OCI-LY1 (cell line): ENCODE measurements around the gene STUM.
A peak's percentile ranks its signal among the peaks of the same experiment; 100 is the strongest.

Source experiments
- H2AFZ ChIP-seq: fragments of 200-600 bp; sonication (generic), shearing (Covaris generic); 2 replicates; pipeline ENCODE4 v1.6.0; 2014; ENCODE audit warnings: antibody characterized with exemption, mild to moderate bottlenecking, low read length
- H3F3A ChIP-seq: fragments of 200-600 bp; sonication (generic), shearing (Covaris generic); 2 replicates; pipeline ENCODE4 v1.6.0; 2014; ENCODE audit warnings: mild to moderate bottlenecking, antibody characterized with exemption, low read length, moderate library complexity; ENCODE audit not compliant: insufficient read depth
- H3K27ac ChIP-seq: fragments of 200-600 bp; sonication (generic); 2 replicates; pipeline ENCODE4 v1.5.1; 2014; ENCODE audit warnings: low read length, mixed run types, mild to moderate bottlenecking, low read depth; ENCODE audit not compliant: poor library complexity, severe bottlenecking
- H3K27me3 ChIP-seq: fragments of 200-600 bp; sonication (generic); 2 replicates; pipeline ENCODE4 v1.6.0; 2014; ENCODE audit warnings: antibody characterized with exemption, mild to moderate bottlenecking, low read length, moderate library complexity; ENCODE audit not compliant: insufficient read depth
- H3K36me3 ChIP-seq: fragments of 200-600 bp; sonication (generic); 2 replicates; pipeline ENCODE4 v1.6.1; 2014; ENCODE audit warnings: mild to moderate bottlenecking, antibody characterized with exemption, low read length, moderate library complexity, mixed read lengths; ENCODE audit not compliant: insufficient read depth
- H3K4me1 ChIP-seq: fragments of 200-600 bp; sonication (generic); 2 replicates; pipeline ENCODE4 v1.5.1; 2014; ENCODE audit warnings: mild to moderate bottlenecking, low read length, moderate library complexity; ENCODE audit not compliant: insufficient read depth, severe bottlenecking
- H3K4me2 ChIP-seq: fragments of 200-600 bp; sonication (generic), shearing (Covaris generic); 2 replicates; pipeline ENCODE4 v1.6.1; 2014; ENCODE audit warnings: low read length
- H3K4me3 ChIP-seq: fragments of 200-600 bp; sonication (generic); 2 replicates; pipeline ENCODE4 v1.5.1; 2014; ENCODE audit warnings: low read length, low read depth, mild to moderate bottlenecking, mixed read lengths; ENCODE audit not compliant: poor library complexity, severe bottlenecking
- H3K79me2 ChIP-seq: fragments of 200-600 bp; shearing (Covaris generic); 2 replicates; pipeline ENCODE4 v1.6.1; 2016; ENCODE audit warnings: mixed run types, low read length, mixed read lengths; ENCODE audit not compliant: insufficient read depth
- H3K9ac ChIP-seq: fragments of 200-600 bp; sonication (generic), shearing (Covaris generic); 2 replicates; pipeline ENCODE4 v1.6.1; 2014; ENCODE audit warnings: mild to moderate bottlenecking, low read length, mixed read lengths
- H3K9me2 ChIP-seq: fragments of 200-600 bp; sonication (generic), shearing (Covaris generic); 2 replicates; pipeline ENCODE4 v1.6.1; 2014; ENCODE audit warnings: low read depth, mild to moderate bottlenecking, low read length, mixed read lengths
- H3K9me3 ChIP-seq: fragments of 200-600 bp; shearing (Covaris generic); 2 replicates; pipeline ENCODE4 v1.6.1; 2014; ENCODE audit warnings: low read length, mixed read lengths
- H4K20me1 ChIP-seq: fragments of 200-600 bp; sonication (generic), shearing (Covaris generic); 2 replicates; pipeline ENCODE4 v1.6.0; 2016; ENCODE audit warnings: mild to moderate bottlenecking, low read length; ENCODE audit not compliant: insufficient read depth
- EZH2 ChIP-seq: fragments of 200-600 bp; sonication (generic), shearing (Covaris generic); IDR thresholded peaks from 2 replicates; pipeline ENCODE4 v1.8.0; 2017; ENCODE audit warnings: borderline replicate concordance, mixed run types, mild to moderate bottlenecking, antibody characterized with exemption, low read length, moderate library complexity, mixed read lengths
- TF ChIP-seq, protein P1 (sequence below): fragments of 200-600 bp; sonication (generic), shearing (Covaris generic); IDR thresholded peaks from 2 replicates; pipeline ENCODE4 v1.5.1; 2017; ENCODE audit warnings: mild to moderate bottlenecking, antibody characterized with exemption, low read length, moderate library complexity, mixed read lengths

STUM gene

GRCh38 chr1:226649244-226649643 is 100.7 kb downstream of the STUM start:
- H3K36me3 ChIP-seq, result peaks cover 50% of the 10 kb centered on the region

DNA sequence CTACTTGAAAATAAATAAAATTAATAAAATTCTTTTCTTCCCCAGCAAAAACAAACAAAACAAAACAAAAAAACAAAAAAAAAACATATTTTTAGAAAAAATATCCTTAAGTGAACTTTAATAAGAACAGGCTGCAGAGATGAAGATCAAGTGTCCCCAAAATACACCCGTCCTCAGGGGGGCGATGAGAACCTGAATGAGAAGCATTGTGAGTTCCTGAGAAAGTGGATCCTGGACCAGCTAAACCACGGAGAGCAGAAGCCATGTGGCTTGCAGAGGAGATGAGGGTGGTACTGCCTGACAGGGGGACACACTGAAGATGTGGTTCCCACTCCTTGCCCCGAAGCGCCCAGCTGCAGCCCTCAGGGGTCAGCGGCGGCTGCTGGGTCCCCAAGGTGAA is 101.2 kb downstream of the STUM start:
- H3K27ac ChIP-seq, result peak overlapping the region; percentile 56
- H3K4me1 ChIP-seq, result peaks cover 23% of the 10 kb centered on the region
- no peaks in the 10 kb centered on the region for H4K20me1 ChIP-seq
- no peak overlapping the region; the same call in 1 of the 2 replicates for H3K9ac ChIP-seq
- no peaks in the 10 kb centered on the region for H3K79me2 ChIP-seq
- H3F3A ChIP-seq, result peaks cover 14% of the 10 kb centered on the region; the same call in 1 of the 2 replicates
- TF ChIP-seq, protein P1, sequence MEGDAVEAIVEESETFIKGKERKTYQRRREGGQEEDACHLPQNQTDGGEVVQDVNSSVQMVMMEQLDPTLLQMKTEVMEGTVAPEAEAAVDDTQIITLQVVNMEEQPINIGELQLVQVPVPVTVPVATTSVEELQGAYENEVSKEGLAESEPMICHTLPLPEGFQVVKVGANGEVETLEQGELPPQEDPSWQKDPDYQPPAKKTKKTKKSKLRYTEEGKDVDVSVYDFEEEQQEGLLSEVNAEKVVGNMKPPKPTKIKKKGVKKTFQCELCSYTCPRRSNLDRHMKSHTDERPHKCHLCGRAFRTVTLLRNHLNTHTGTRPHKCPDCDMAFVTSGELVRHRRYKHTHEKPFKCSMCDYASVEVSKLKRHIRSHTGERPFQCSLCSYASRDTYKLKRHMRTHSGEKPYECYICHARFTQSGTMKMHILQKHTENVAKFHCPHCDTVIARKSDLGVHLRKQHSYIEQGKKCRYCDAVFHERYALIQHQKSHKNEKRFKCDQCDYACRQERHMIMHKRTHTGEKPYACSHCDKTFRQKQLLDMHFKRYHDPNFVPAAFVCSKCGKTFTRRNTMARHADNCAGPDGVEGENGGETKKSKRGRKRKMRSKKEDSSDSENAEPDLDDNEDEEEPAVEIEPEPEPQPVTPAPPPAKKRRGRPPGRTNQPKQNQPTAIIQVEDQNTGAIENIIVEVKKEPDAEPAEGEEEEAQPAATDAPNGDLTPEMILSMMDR, result peak; percentile 42; the same call in 1 of the 2 replicates
- TF ChIP-seq EZH2, result no peak
- no peak overlapping the region for H2AFZ ChIP-seq
- H3K36me3 ChIP-seq, result peaks cover 47% of the 10 kb centered on the region
- H3K4me3 ChIP-seq, result no peak overlapping the region
- H3K9me2 ChIP-seq, result no peaks in the 10 kb centered on the region
- no peaks in the 10 kb centered on the region for H3K9me3 ChIP-seq
- peak overlapping the region; percentile 13; the same call in 1 of the 2 replicates for H3K4me2 ChIP-seq
- no peaks in the 10 kb centered on the region for H3K27me3 ChIP-seq

More at GRCh38 chr1:226649244-226649643, 100.7 kb downstream of the STUM start:
- Histone ChIP-seq H3K4me1 (peaks cover 28% of the 10 kb centered on the region), H3K4me3 (no peak overlapping the region), H3K9me3 (no peaks in the 10 kb centered on the region), H4K20me1 (no peaks in the 10 kb centered on the region), H3K9me2 (no peaks in the 10 kb centered on the region), H3K27me3 (no peaks in the 10 kb centered on the region), H3K27ac (no peak overlapping the region), H2AFZ (no peak overlapping the region), H3K4me2 (no peak overlapping the region), H3K9ac (no peak overlapping the region), H3K79me2 (no peaks in the 10 kb centered on the region), H3F3A (peaks cover 9% of the 10 kb centered on the region; the same call in 1 of the 2 replicates)
- TF ChIP-seq EZH2, result no peak
- TF ChIP-seq, protein P1, result no peak

- H2AFZ ChIP-seq, result no peak overlapping the region
- H3K27me3 ChIP-seq, result no peaks in the 10 kb centered on the region
- H3K4me2 ChIP-seq, result peak overlapping the region; percentile 13; the same call in 1 of the 2 replicates
- H3K9ac ChIP-seq, result peak overlapping the region; percentile 20; the same call in 1 of the 2 replicates
- no peaks in the 10 kb centered on the region for H3K9me3 ChIP-seq
- H4K20me1 ChIP-seq, result no peaks in the 10 kb centered on the region
- no peaks in the 10 kb centered on the region for H3K79me2 ChIP-seq
- peaks cover 15% of the 10 kb centered on the region; the same call in 1 of the 2 replicates for H3F3A ChIP-seq
- H3K4me3 ChIP-seq, result no peak overlapping the region
- H3K27ac ChIP-seq, result peak overlapping the region; percentile 56
- TF ChIP-seq EZH2, result no peak
- TF ChIP-seq, protein P1, result peak; percentile 44; the same call in 1 of the 2 replicates
- H3K9me2 ChIP-seq, result no peaks in the 10 kb centered on the region
- H3K36me3 ChIP-seq, result peaks cover 41% of the 10 kb centered on the region
- H3K4me1 ChIP-seq, result peaks cover 17% of the 10 kb centered on the region
Measured at GRCh38 chr1:226650236-226650841, 101.8 kb downstream of the STUM start.
